H1 (cell line): ENCODE measurements around the gene AMPH. TPM values are rescaled to one million over a fixed set of nuclear protein-coding genes. Genes with fewer than 3 reads are reported as not detected.

Experiments used
- CBX8 ChIP-seq: fragments of 300-800, 300-1000 bp; sonication (generic); IDR thresholded peaks from 2 replicates; pipeline ENCODE4 v1.7.1; 2016; ENCODE audit warnings: low read depth, low read length, borderline replicate concordance
- RXRA ChIP-seq: IDR thresholded peaks from 2 replicates; pipeline ENCODE4 v1.6.1; 2011; ENCODE audit warnings: low read depth, mild to moderate bottlenecking, low read length, moderate library complexity; ENCODE audit not compliant: insufficient read depth
- TAF1 ChIP-seq: IDR thresholded peaks from 2 replicates; pipeline ENCODE4 v1.6.1; 2011; ENCODE audit warnings: mild to moderate bottlenecking, low read depth, low read length
- TBP ChIP-seq: IDR thresholded peaks from 2 replicates; pipeline ENCODE4 v1.6.1; 2011; ENCODE audit warnings: low read depth, low read length, improper control_type of control experiment
- polyA plus RNA-seq, 7 experiments: library from polyadenylated mRNA; depleted of rRNA in 3 of 7; stranded (reverse) in 5 of 7; unstranded in 2 of 7; fragments of >200 nt in 5 of 7; fragments of 200-250 nt in 2 of 7; gene quantifications; 1 replicate in 5 of 7; 2 replicates in 1 of 7; 4 replicates in 1 of 7; pipeline versions ENCODE4 v1.2.1 to v1.2.3, GENCODE V29; 2011 to 2013; ENCODE audit warnings: missing spikeins in 2 of 7, mixed read lengths in 2 of 7
- total RNA-seq: library from RNA; stranded (reverse); fragmentation: NEBNext Ultra II Directional; extraction: Animal tissue kit (Norgen Biotek cat#: 25700); gene quantifications from 2 replicates; pipeline ENCODE4 v1.2.1, GENCODE V29; 2021
- TF ChIP-seq, protein P1 (sequence below): IDR thresholded peaks from 2 replicates; pipeline ENCODE4 v1.6.1; 2011; ENCODE audit warnings: low read length, improper control_type of control experiment

AMPH gene
- total and polyA plus RNA-seq, 2 of the 8 experiments (the other 6 are each of a cell fraction or from before 2014, with no cell fraction given): 7.3 to 12.2 TPM

DNA sequence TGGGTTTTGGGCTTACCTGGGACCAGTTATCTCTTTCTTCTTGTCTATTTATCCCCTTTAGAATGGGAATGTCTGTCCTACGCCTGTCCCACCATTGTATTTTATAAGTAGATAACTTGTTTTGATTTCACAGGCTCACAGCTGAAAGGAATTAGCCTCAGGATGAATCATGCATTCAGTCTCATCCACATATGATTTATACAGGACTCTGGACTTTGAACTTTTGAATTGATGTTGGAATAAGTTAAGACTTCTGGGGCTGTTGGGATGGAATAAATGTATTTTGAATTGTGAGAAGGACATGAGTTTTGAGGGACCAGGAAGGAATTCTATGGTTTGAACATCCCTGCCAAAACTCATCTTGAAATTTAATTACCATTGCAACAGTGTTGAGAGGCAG, 112.6 kb downstream of the AMPH start (continued):
- no peak for TF ChIP-seq CBX8
- no peak for TF ChIP-seq RXRA
- no peak for TF ChIP-seq TBP
- TF ChIP-seq, protein P1, sequence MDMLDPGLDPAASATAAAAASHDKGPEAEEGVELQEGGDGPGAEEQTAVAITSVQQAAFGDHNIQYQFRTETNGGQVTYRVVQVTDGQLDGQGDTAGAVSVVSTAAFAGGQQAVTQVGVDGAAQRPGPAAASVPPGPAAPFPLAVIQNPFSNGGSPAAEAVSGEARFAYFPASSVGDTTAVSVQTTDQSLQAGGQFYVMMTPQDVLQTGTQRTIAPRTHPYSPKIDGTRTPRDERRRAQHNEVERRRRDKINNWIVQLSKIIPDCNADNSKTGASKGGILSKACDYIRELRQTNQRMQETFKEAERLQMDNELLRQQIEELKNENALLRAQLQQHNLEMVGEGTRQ: no peak
- TF ChIP-seq TAF1: no peak
- TF ChIP-seq, all 59 proteins: peak for 0
